GM23338 (cell line): Measurements from ENCODE around the gene NDUFS6. TPM values are rescaled to one million over a fixed set of nuclear protein-coding genes. Genes with fewer than 3 reads are reported as not detected.

ENCODE experiments used
- ATAC-seq: fragments of 200-7000 bp; cut with Tn5 transposase; 3 replicates; pipeline ENCODE4 v1.9.1; 2020
- DNase-seq: peaks from one replicate; pipeline ENCODE4 v3.0.0-alpha.2; 2015; ENCODE audit warnings: low spot score
- H2AFZ ChIP-seq: fragments of 200-600 bp; sonication (generic); 2 replicates; pipeline ENCODE4 v1.8.0; 2016; ENCODE audit warnings: antibody characterized with exemption, mild to moderate bottlenecking, moderate library complexity
- H3F3A ChIP-seq: fragments of 200-600 bp; sonication (generic); replicated peaks from 2 replicates; pipeline ENCODE4 v1.8.0; 2017; ENCODE audit warnings: antibody characterized with exemption, mixed run types, low read depth
- H3K27ac ChIP-seq: fragments of 200-600 bp; sonication (generic); 2 replicates; pipeline ENCODE4 v1.6.1; 2016; ENCODE audit warnings: low read depth
- H3K27me3 ChIP-seq: fragments of 200-600 bp; sonication (generic); 2 replicates; pipeline ENCODE4 v1.8.0; 2016; ENCODE audit warnings: mild to moderate bottlenecking, mixed run types, moderate library complexity; ENCODE audit not compliant: insufficient read depth
- H3K36me3 ChIP-seq: fragments of 200-600 bp; sonication (generic); 2 replicates; pipeline ENCODE4 v1.8.0; 2016; ENCODE audit warnings: mild to moderate bottlenecking; ENCODE audit not compliant: insufficient read depth
- H3K4me1 ChIP-seq: fragments of 200-600 bp; sonication (generic); 2 replicates; pipeline ENCODE4 v1.8.0; 2016; ENCODE audit warnings: mild to moderate bottlenecking, moderate library complexity; ENCODE audit not compliant: insufficient read depth
- H3K4me2 ChIP-seq: fragments of 200-600 bp; sonication (generic); 2 replicates; pipeline ENCODE4 v1.7.1; 2017; ENCODE audit warnings: mixed run types
- H3K4me3 ChIP-seq: fragments of 200-600 bp; sonication (generic); 2 replicates; pipeline ENCODE4 v1.6.1; 2016; ENCODE audit warnings: mixed run types
- H3K79me2 ChIP-seq: fragments of 200-600 bp; sonication (generic); replicated peaks from 2 replicates; pipeline ENCODE4 v1.8.0; 2017; ENCODE audit warnings: mild to moderate bottlenecking; ENCODE audit not compliant: insufficient read depth
- H3K9me2 ChIP-seq: fragments of 200-600 bp; sonication (generic); 2 replicates; pipeline ENCODE4 v1.8.0; 2017; ENCODE audit not compliant: insufficient read depth
- H4K20me1 ChIP-seq: fragments of 200-600 bp; sonication (generic); replicated peaks from 2 replicates; pipeline ENCODE4 v1.8.0; 2017; ENCODE audit warnings: mild to moderate bottlenecking; ENCODE audit not compliant: insufficient read depth
- H3K27ac Mint-ChIP-seq: 2 replicates; pipeline ENCODE4 v1.8.0; 2020; ENCODE audit warnings: inconsistent platforms, mild to moderate bottlenecking, moderate library complexity, mixed read lengths
- H3K27me3 Mint-ChIP-seq: 3 replicates; pipeline ENCODE4 v1.8.0; 2022; ENCODE audit warnings: low read depth, mild to moderate bottlenecking, moderate library complexity, mixed read lengths, inconsistent platforms; ENCODE audit not compliant: insufficient read depth, poor library complexity
- H3K36me3 Mint-ChIP-seq: 3 replicates; pipeline ENCODE4 v1.8.0; 2021; ENCODE audit warnings: low read depth, mild to moderate bottlenecking, inconsistent platforms, moderate library complexity, mixed read lengths
- H3K4me1 Mint-ChIP-seq: 3 replicates; pipeline ENCODE4 v1.8.0; 2020; ENCODE audit warnings: mild to moderate bottlenecking, inconsistent platforms, mixed read lengths
- H3K4me3 Mint-ChIP-seq: 3 replicates; pipeline ENCODE4 v1.8.0; 2021; ENCODE audit warnings: moderate library complexity, mild to moderate bottlenecking, inconsistent platforms, mixed read lengths
- H3K9me3 Mint-ChIP-seq: 3 replicates; pipeline ENCODE4 v1.8.0; 2020; ENCODE audit warnings: moderate library complexity, mild to moderate bottlenecking, inconsistent platforms, mixed read lengths
- CREB1 ChIP-seq: fragments of 250-450 bp; sonication (Bioruptor Pico); IDR thresholded peaks from 2 replicates; pipeline ENCODE4 v1.5.0; 2020; ENCODE audit warnings: low read depth, mild to moderate bottlenecking, moderate library complexity
- ETS1 ChIP-seq: IDR thresholded peaks from 2 replicates; pipeline ENCODE4 v1.6.1; 2016; ENCODE audit warnings: antibody characterized with exemption
- EZH2 ChIP-seq: fragments of 200-600 bp; sonication (generic); IDR thresholded peaks from one replicate; pipeline ENCODE4 v1.8.0; 2017; ENCODE audit warnings: antibody characterized with exemption, mild to moderate bottlenecking, low read depth; ENCODE audit not compliant: unreplicated experiment
- EZH2phosphoT487 ChIP-seq: fragments of 200-600 bp; sonication (generic); IDR thresholded peaks from one replicate; pipeline ENCODE4 v1.8.1; 2018; ENCODE audit warnings: antibody characterized with exemption; ENCODE audit not compliant: unreplicated experiment
- JUNB ChIP-seq: IDR thresholded peaks from one replicate; pipeline ENCODE4 v1.6.1; 2016; ENCODE audit warnings: antibody characterized with exemption; ENCODE audit not compliant: unreplicated experiment
- NANOG ChIP-seq: IDR thresholded peaks from 2 replicates; pipeline ENCODE4 v1.6.1; 2016; ENCODE audit warnings: antibody characterized with exemption, borderline replicate concordance
- REST ChIP-seq: IDR thresholded peaks from one replicate; pipeline ENCODE4 v1.6.1; 2018; ENCODE audit warnings: antibody characterized with exemption; ENCODE audit not compliant: unreplicated experiment
- STAT1 ChIP-seq: IDR thresholded peaks from one replicate; pipeline ENCODE4 v1.6.1; 2016; ENCODE audit warnings: antibody characterized with exemption; ENCODE audit not compliant: unreplicated experiment
- ZNF114 ChIP-seq: fragments of 250-450 bp; sonication (Bioruptor Pico); IDR thresholded peaks from 2 replicates; pipeline ENCODE4 v1.5.0; 2020; ENCODE audit warnings: mild to moderate bottlenecking, moderate library complexity
- ZNF331 ChIP-seq: fragments of 250-450 bp; sonication (Bioruptor Pico); IDR thresholded peaks from 2 replicates; pipeline ENCODE4 v1.5.0; 2020; ENCODE audit warnings: low read depth, mild to moderate bottlenecking, moderate library complexity
- polyA plus RNA-seq: library from polyadenylated mRNA; unstranded; fragments of >200 nt; fragmentation: Nextera tagmentation; extraction: Ambion mirVana; gene quantifications from 2 replicates; pipeline ENCODE4 v1.2.1, GENCODE V29; 2016
- total RNA-seq: library from RNA; depleted of rRNA; stranded (reverse); fragments of >200 nt; shearing (Covaris generic); gene quantifications from 2 replicates; pipeline ENCODE4 v1.2.3, GENCODE V29; 2014

Gene NDUFS6
- total and polyA plus RNA-seq, 2 experiments from 2014 or later: 94.8 to 289 TPM

GRCh38 chr5:1836176-1836890 lies 35.1 kb downstream of the NDUFS6 start:
- no peak overlapping the region for H3K27ac Mint-ChIP-seq
- no peaks in the 10 kb centered on the region for H3K9me2 ChIP-seq
- no peaks in the 10 kb centered on the region for H4K20me1 ChIP-seq
- peaks cover 39% of the 10 kb centered on the region for H3K4me1 Mint-ChIP-seq
- no peaks in the 10 kb centered on the region for H3K9me3 Mint-ChIP-seq
- H3K27ac ChIP-seq: no peak overlapping the region
- DNase-seq (no peak), ATAC-seq (no peak)
- H3K36me3 ChIP-seq: no peaks in the 10 kb centered on the region
- peaks cover 9% of the 10 kb centered on the region for H3K27me3 Mint-ChIP-seq
- no peak overlapping the region for H2AFZ ChIP-seq
- no peaks in the 10 kb centered on the region for H3K79me2 ChIP-seq
- H3K4me3 Mint-ChIP-seq: no peak overlapping the region
- H3K36me3 Mint-ChIP-seq: no peaks in the 10 kb centered on the region
- H3K27me3 ChIP-seq: no peaks in the 10 kb centered on the region
- TF ChIP-seq NANOG (no peak), REST (no peak), ZNF114 (no peak), ZNF331 (no peak), EZH2phosphoT487 (no peak)
- no peaks in the 10 kb centered on the region for H3F3A ChIP-seq
- H3K4me3 ChIP-seq: no peak overlapping the region
- H3K4me2 ChIP-seq: no peak overlapping the region
- H3K4me1 ChIP-seq: peaks cover 13% of the 10 kb centered on the region

- Histone ChIP-seq H3K4me2 (no peak overlapping the region), H3K36me3 (no peaks in the 10 kb centered on the region), H3K4me1 (peaks cover 9% of the 10 kb centered on the region), H3K27ac (no peak overlapping the region), H3K4me3 (no peak overlapping the region), H3F3A (no peaks in the 10 kb centered on the region), H3K9me2 (no peaks in the 10 kb centered on the region), H4K20me1 (no peaks in the 10 kb centered on the region), H3K27me3 (no peaks in the 10 kb centered on the region), H2AFZ (no peak overlapping the region), H3K79me2 (no peaks in the 10 kb centered on the region)
- DNase-seq: no peak
- Mint-ChIP-seq H3K27me3 (peaks cover 9% of the 10 kb centered on the region), H3K4me3 (no peak overlapping the region), H3K36me3 (no peaks in the 10 kb centered on the region), H3K27ac (no peak overlapping the region), H3K4me1 (peaks cover 37% of the 10 kb centered on the region), H3K9me3 (no peaks in the 10 kb centered on the region)
- no peak for ATAC-seq
- TF ChIP-seq CREB1 (CRISPR knock-in tag) (no peak), JUNB (no peak), ZNF114 (no peak), EZH2 (no peak), ETS1 (no peak), EZH2phosphoT487 (no peak), NANOG (no peak), STAT1 (no peak)
Observed at GRCh38 chr5:1836891-1837880, 36.0 kb downstream of the NDUFS6 start.
